ENCODE measurements around the gene PTDSS2.

The PTDSS2 gene

GRCh38 chr11:441418-442274 lies 8.4 kb upstream of the PTDSS2 start, which contains the start of gene ANO9:
Gene ANO9 (minus strand): TSS chr11:442011. CDS start chr11:441926, 85 bp downstream.
- Histone ChIP-seq H3K4me2 (ENCODE audit: low read length, poor library complexity, severe bottlenecking) (peak within 1 kb of the TSS; percentile 30), H2BK15ac (ENCODE audit: low read depth, poor library complexity, severe bottlenecking) (no peak within 1 kb of the TSS), H3K36me3 (ENCODE audit: control insufficient read depth in 1 of 2, insufficient read depth in 2 of 2, low read depth in 1 of 2, low read length in 2 of 2) (no peaks in the 10 kb centered on the region), H3K4ac (ENCODE audit: low read depth in 1 of 2, low read length in 2 of 2) (no peak within 1 kb of the TSS), H4K8ac (ENCODE audit: low read length) (no peak within 1 kb of the TSS), H3K4me3 (ENCODE audit: insufficient read depth in 1 of 2, low read depth in 1 of 2, low read length in 2 of 2) (no peak within 1 kb of the TSS), H3K9ac (ENCODE audit: low read length) (no peak within 1 kb of the TSS), H2AK5ac (ENCODE audit: low read length, severe bottlenecking) (no peak within 1 kb of the TSS), H3K14ac (ENCODE audit: low read length in 2 of 2) (no peak within 1 kb of the TSS), H2BK5ac (ENCODE audit: low read depth, low read length, poor library complexity, severe bottlenecking) (no peak within 1 kb of the TSS), H3K18ac (ENCODE audit: low read depth in 1 of 2, low read length in 2 of 2) (no peak within 1 kb of the TSS), H3K4me1 (ENCODE audit: control insufficient read depth, insufficient read depth, low read depth, low read length) (peaks cover 26% of the 10 kb centered on the region), H3K9me3 (ENCODE audit: control insufficient read depth, low read length) (no peaks in the 10 kb centered on the region), H3K23ac (ENCODE audit: low read length in 2 of 2) (no peak within 1 kb of the TSS), H2BK120ac (ENCODE audit: low read depth, low read length) (no peak within 1 kb of the TSS), H4K91ac (ENCODE audit: low read length) (no peak within 1 kb of the TSS), H2AFZ (ENCODE audit: low read depth, low read length) (no peak within 1 kb of the TSS), H2BK12ac (ENCODE audit: low read length in 2 of 2) (peak within 1 kb of the TSS in 1 of 2 experiments; percentile 2), H3K79me1 (replicated peaks; ENCODE audit: low read length, poor library complexity, severe bottlenecking) (no peaks in the 10 kb centered on the region), H3K27ac (ENCODE audit: low read length, poor library complexity, severe bottlenecking) (no peak within 1 kb of the TSS), H3K27me3 (ENCODE audit: control insufficient read depth in 1 of 2, insufficient read depth in 1 of 2, low read length in 2 of 2) (peaks cover 0 to 44% of the 10 kb centered on the region in 2 experiments)
- DNase-seq, result peak; percentile 53
- WGBS, result 32% methylated on average over 24 of the region's 35 CpGs

GRCh38 chr11:442611-443081 lies 7.4 kb upstream of the PTDSS2 start:
- no peak overlapping the region for H2AFZ ChIP-seq (ENCODE audit: low read depth, low read length)
- H3K4me1 ChIP-seq (ENCODE audit: control insufficient read depth, insufficient read depth, low read depth, low read length), result peaks cover 28% of the 10 kb centered on the region
- no peaks in the 10 kb centered on the region for H3K36me3 ChIP-seq (ENCODE audit: control insufficient read depth in 1 of 2, insufficient read depth in 2 of 2, low read depth in 1 of 2, low read length in 2 of 2)
- H2BK120ac ChIP-seq (ENCODE audit: low read depth, low read length), result no peak overlapping the region
- no peak overlapping the region for H2BK15ac ChIP-seq (ENCODE audit: low read depth, poor library complexity, severe bottlenecking)
- no peak for DNase-seq
- no peak overlapping the region for H3K14ac ChIP-seq (ENCODE audit: low read length in 2 of 2)
- H3K4me3 ChIP-seq (ENCODE audit: insufficient read depth in 1 of 2, low read depth in 1 of 2, low read length in 2 of 2), result no peak overlapping the region
- no peak overlapping the region for H2AK5ac ChIP-seq (ENCODE audit: low read length, severe bottlenecking)
- no peak overlapping the region for H2BK5ac ChIP-seq (ENCODE audit: low read depth, low read length, poor library complexity, severe bottlenecking)
- no peak overlapping the region for H4K91ac ChIP-seq (ENCODE audit: low read length)
- H3K4me2 ChIP-seq (ENCODE audit: low read length, poor library complexity, severe bottlenecking), result no peak overlapping the region
- H3K9me3 ChIP-seq (ENCODE audit: control insufficient read depth, low read length), result no peaks in the 10 kb centered on the region
- H3K27ac ChIP-seq (ENCODE audit: low read length, poor library complexity, severe bottlenecking), result no peak overlapping the region
- H3K23ac ChIP-seq (ENCODE audit: low read length in 2 of 2), result no peak overlapping the region
- no peaks in the 10 kb centered on the region for H3K79me1 ChIP-seq (replicated peaks; ENCODE audit: low read length, poor library complexity, severe bottlenecking)
- H4K8ac ChIP-seq (ENCODE audit: low read length), result no peak overlapping the region
- WGBS, result 77% methylated on average over 16 of the region's 16 CpGs
- H3K9ac ChIP-seq (ENCODE audit: low read length), result no peak overlapping the region
- peaks cover 0 to 43% of the 10 kb centered on the region in 2 experiments for H3K27me3 ChIP-seq (ENCODE audit: control insufficient read depth in 1 of 2, insufficient read depth in 1 of 2, low read length in 2 of 2)
- H2BK12ac ChIP-seq (ENCODE audit: low read length in 2 of 2), result peak overlapping the region in 1 of 2 experiments; percentile 2
- no peak overlapping the region for H3K4ac ChIP-seq (ENCODE audit: low read depth in 1 of 2, low read length in 2 of 2)
- no peak overlapping the region for H3K18ac ChIP-seq (ENCODE audit: low read depth in 1 of 2, low read length in 2 of 2)

- WGBS, result 83% methylated on average over 15 of the region's 16 CpGs
These were observed 6.4 kb upstream of the PTDSS2 start for GRCh38 chr11:443542-444199.

More at GRCh38 chr11:443542-444199, 6.4 kb upstream of the PTDSS2 start:
- Histone ChIP-seq H3K9ac (ENCODE audit: low read length) (no peak overlapping the region), H3K4me3 (ENCODE audit: insufficient read depth in 1 of 2, low read depth in 1 of 2, low read length in 2 of 2) (no peak overlapping the region), H3K36me3 (ENCODE audit: control insufficient read depth in 1 of 2, insufficient read depth in 2 of 2, low read depth in 1 of 2, low read length in 2 of 2) (no peaks in the 10 kb centered on the region), H3K4me2 (ENCODE audit: low read length, poor library complexity, severe bottlenecking) (no peak overlapping the region), H4K91ac (ENCODE audit: low read length) (no peak overlapping the region), H2BK120ac (ENCODE audit: low read depth, low read length) (no peak overlapping the region), H3K14ac (ENCODE audit: low read length in 2 of 2) (no peak overlapping the region), H3K4me1 (ENCODE audit: control insufficient read depth, insufficient read depth, low read depth, low read length) (peaks cover 33% of the 10 kb centered on the region), H2AFZ (ENCODE audit: low read depth, low read length) (no peak overlapping the region), H2BK12ac (ENCODE audit: low read length in 2 of 2) (peak overlapping the region; percentile 11 to 67), H2BK15ac (ENCODE audit: low read depth, poor library complexity, severe bottlenecking) (no peak overlapping the region), H3K27ac (ENCODE audit: low read length, poor library complexity, severe bottlenecking) (no peak overlapping the region), H2BK5ac (ENCODE audit: low read depth, low read length, poor library complexity, severe bottlenecking) (no peak overlapping the region), H3K18ac (ENCODE audit: low read depth in 1 of 2, low read length in 2 of 2) (peak overlapping the region in 1 of 2 experiments; percentile 10), H3K4ac (ENCODE audit: low read depth in 1 of 2, low read length in 2 of 2) (no peak overlapping the region), H3K9me3 (ENCODE audit: control insufficient read depth, low read length) (no peaks in the 10 kb centered on the region), H2AK5ac (ENCODE audit: low read length, severe bottlenecking) (no peak overlapping the region), H3K23ac (ENCODE audit: low read length in 2 of 2) (no peak overlapping the region), H3K27me3 (ENCODE audit: control insufficient read depth in 1 of 2, insufficient read depth in 1 of 2, low read length in 2 of 2) (peaks cover 0 to 39% of the 10 kb centered on the region in 2 experiments), H4K8ac (ENCODE audit: low read length) (no peak overlapping the region), H3K79me1 (replicated peaks; ENCODE audit: low read length, poor library complexity, severe bottlenecking) (no peaks in the 10 kb centered on the region)
- DNase-seq, result peak; percentile 18
